ENCODE results near the gene CCNY. TPM values are rescaled to one million over a fixed set of nuclear protein-coding genes. Genes with fewer than 3 reads are reported as not detected.

CCNY gene
- total RNA-seq, 2 donors from 2014 or later, result 40.1 to 84.6 TPM

DNA sequence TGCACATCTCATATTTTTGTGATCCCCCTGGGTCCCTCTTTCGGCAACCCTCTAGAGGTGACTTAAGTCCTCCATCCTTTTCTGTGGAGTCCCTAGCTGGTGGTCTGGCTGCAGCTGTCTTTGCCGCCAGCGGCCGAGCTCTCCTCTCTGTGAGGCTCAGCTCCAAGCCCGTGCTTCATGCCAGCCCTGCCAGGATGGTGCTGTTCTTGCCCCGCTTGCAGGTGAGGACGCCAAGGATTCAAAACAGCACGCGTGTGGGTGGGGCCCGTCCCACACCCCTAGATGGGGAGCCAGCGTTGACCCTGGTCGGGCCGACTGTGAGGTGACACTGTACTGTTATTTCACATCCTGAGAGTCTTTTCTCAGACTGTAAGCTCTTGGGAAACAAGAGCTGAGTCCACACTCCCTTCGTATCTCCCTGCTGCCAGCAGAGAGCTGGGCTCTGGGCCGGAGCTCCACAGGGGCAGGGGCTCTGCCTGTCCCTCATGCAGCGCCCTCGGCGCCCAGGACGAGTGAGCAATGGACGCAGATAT lies 232.2 kb downstream of the CCNY start:
- peaks cover 17 to 31% of the 10 kb centered on the region in 2 donors for H3K4me1 ChIP-seq (ENCODE audit: control insufficient read depth in 1 of 2, low read depth in 2 of 2)
- no peak for TF ChIP-seq CTCF (IDR thresholded peaks at IDR 0.05)
- no peak overlapping the region for H3K4me3 ChIP-seq
- no peak overlapping the region for H3K27ac ChIP-seq
- ATAC-seq (ENCODE audit: insufficient number of reproducible peaks, low FRiP score, low read depth) (no peak), DNase-seq (ENCODE audit: low spot score) (no peak)
- H3K27me3 ChIP-seq (replicated peaks; ENCODE audit: insufficient read depth), result no peaks in the 10 kb centered on the region
- peaks cover 10% of the 10 kb centered on the region for H3K36me3 ChIP-seq
- no peaks in the 10 kb centered on the region for H3K9me3 ChIP-seq

DNA sequence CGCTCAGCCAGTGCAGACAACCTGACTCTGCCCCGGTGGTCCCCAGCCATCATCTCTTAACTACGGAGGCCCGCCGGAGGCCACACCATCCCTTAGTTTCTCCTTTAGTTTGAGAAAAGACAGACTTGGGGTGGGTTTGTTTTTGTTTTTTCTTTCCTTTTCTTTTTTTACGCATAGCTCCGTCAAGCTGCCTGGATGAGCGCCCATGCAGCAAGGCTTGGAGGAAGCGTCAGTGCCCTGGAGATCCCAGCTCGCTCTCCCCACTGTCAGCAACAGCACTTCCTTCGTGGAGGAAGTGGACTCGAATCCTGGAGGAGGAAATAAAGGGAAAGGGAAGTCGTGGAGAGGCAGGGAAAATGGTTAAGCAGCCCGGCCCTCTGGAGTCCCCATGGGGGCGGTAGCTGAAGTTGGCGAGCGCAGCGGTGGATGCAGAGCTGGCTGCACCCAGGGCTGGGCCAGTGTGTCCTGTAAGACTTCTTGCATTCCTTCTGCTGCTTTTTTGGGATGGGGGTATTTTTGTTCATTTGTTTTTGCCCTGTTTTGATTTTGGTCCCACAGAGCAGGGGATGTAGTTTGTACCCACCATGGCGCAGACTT lies 232.9 kb downstream of the CCNY start:
- H3K27me3 ChIP-seq (replicated peaks; ENCODE audit: insufficient read depth), result no peaks in the 10 kb centered on the region
- H3K36me3 ChIP-seq, result peaks cover 10% of the 10 kb centered on the region
- H3K4me3 ChIP-seq, result no peak overlapping the region
- no peak overlapping the region for H3K27ac ChIP-seq
- no peak for TF ChIP-seq CTCF (IDR thresholded peaks at IDR 0.05)
- no peaks in the 10 kb centered on the region for H3K9me3 ChIP-seq
- ATAC-seq (ENCODE audit: insufficient number of reproducible peaks, low FRiP score, low read depth) (no peak), DNase-seq (ENCODE audit: low spot score) (no peak)
- H3K4me1 ChIP-seq (ENCODE audit: control insufficient read depth in 1 of 2, low read depth in 2 of 2), result peaks cover 14 to 26% of the 10 kb centered on the region in 2 donors

GRCh38 chr10:35569836-35570235 lies 233.5 kb downstream of the CCNY start:
- Histone ChIP-seq H3K9me3 (no peaks in the 10 kb centered on the region), H3K27me3 (replicated peaks; ENCODE audit: insufficient read depth) (no peaks in the 10 kb centered on the region), H3K36me3 (peaks cover 10% of the 10 kb centered on the region), H3K4me3 (no peak overlapping the region), H3K27ac (no peak overlapping the region), H3K4me1 (ENCODE audit: control insufficient read depth in 1 of 2, low read depth in 2 of 2) (peaks cover 8 to 20% of the 10 kb centered on the region in 2 donors)
- no peak for TF ChIP-seq CTCF (IDR thresholded peaks at IDR 0.05)
- no peak for ATAC-seq (ENCODE audit: insufficient number of reproducible peaks, low FRiP score, low read depth)
- no peak for DNase-seq (ENCODE audit: low spot score)

- Histone ChIP-seq H3K4me1 (ENCODE audit: control insufficient read depth in 1 of 2, low read depth in 2 of 2) (peaks cover 2 to 14% of the 10 kb centered on the region in 2 donors), H3K36me3 (peaks cover 10% of the 10 kb centered on the region), H3K27ac (no peak overlapping the region), H3K9me3 (no peaks in the 10 kb centered on the region), H3K4me3 (no peak overlapping the region), H3K27me3 (replicated peaks; ENCODE audit: insufficient read depth) (no peaks in the 10 kb centered on the region)
- DNase-seq (ENCODE audit: low spot score) (no peak), ATAC-seq (ENCODE audit: insufficient number of reproducible peaks, low FRiP score, low read depth) (no peak)
- TF ChIP-seq CTCF (IDR thresholded peaks at IDR 0.05), result no peak
Measured at GRCh38 chr10:35570397-35570796, 234.1 kb downstream of the CCNY start.

DNA sequence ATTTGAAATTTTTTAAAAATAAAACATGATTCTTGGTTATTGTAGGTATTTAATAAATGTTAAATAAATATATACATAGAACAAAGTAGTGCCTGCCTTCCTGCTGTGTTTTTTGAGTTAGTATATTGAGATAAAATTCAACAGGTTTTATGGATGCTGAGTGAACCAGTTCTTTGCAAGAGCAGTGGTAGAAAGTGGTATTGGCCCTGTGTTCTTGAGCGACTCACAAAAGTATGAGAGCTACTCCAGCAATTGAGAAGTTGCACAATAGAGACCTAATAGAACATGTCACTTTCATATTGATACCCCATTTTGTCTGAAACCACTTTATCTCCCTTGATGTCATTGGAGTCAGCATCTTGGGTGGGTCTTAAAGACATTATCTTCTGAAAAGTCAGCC lies 236.3 kb downstream of the CCNY start:
- H3K36me3 ChIP-seq, result peaks cover 10% of the 10 kb centered on the region

More for the DNA sequence above, 236.3 kb downstream of the CCNY start:
- H3K27me3 ChIP-seq (replicated peaks; ENCODE audit: insufficient read depth), result no peaks in the 10 kb centered on the region
- ATAC-seq (ENCODE audit: insufficient number of reproducible peaks, low FRiP score, low read depth), result no peak
- no peak for DNase-seq (ENCODE audit: low spot score)
- no peaks in the 10 kb centered on the region for H3K9me3 ChIP-seq
- TF ChIP-seq CTCF (IDR thresholded peaks at IDR 0.05), result no peak
- H3K4me1 ChIP-seq (ENCODE audit: control insufficient read depth in 1 of 2, low read depth in 2 of 2), result no peaks in the 10 kb centered on the region
- no peak overlapping the region for H3K4me3 ChIP-seq
- no peak overlapping the region for H3K27ac ChIP-seq
